HUES48 (cell line): ENCODE results near the gene FZD10.
A peak's percentile ranks its signal among the peaks of the same experiment; 100 is the strongest.

ENCODE experiments used
- H3K27ac ChIP-seq: one replicate; pipeline ENCODE4 v1.7.0; 2013; ENCODE audit warnings: low read depth, low read length, inconsistent platforms
- H3K27me3 ChIP-seq: 2 replicates; pipeline ENCODE4 v1.6.1; 2013; ENCODE audit warnings: mild to moderate bottlenecking, low read length; ENCODE audit not compliant: control insufficient read depth, insufficient read depth
- H3K36me3 ChIP-seq: 2 replicates; pipeline ENCODE4 v1.6.1; 2013; ENCODE audit warnings: low read length; ENCODE audit not compliant: control insufficient read depth, insufficient read depth
- H3K4me1 ChIP-seq: 2 replicates; pipeline ENCODE4 v1.6.1; 2013; ENCODE audit warnings: mild to moderate bottlenecking, low read length; ENCODE audit not compliant: control insufficient read depth, insufficient read depth
- H3K4me3 ChIP-seq: 2 replicates; pipeline ENCODE4 v1.5.1; 2013; ENCODE audit warnings: mild to moderate bottlenecking, low read depth, low read length
- H3K9ac ChIP-seq: 2 replicates; pipeline ENCODE4 v1.6.1; 2013; ENCODE audit warnings: mild to moderate bottlenecking, low read depth, low read length, moderate library complexity
- H3K9me3 ChIP-seq: 2 replicates; pipeline ENCODE4 v1.6.1; 2013; ENCODE audit warnings: low read length; ENCODE audit not compliant: control insufficient read depth, insufficient read depth

Gene FZD10

GRCh38 chr12:130155416-130156073 lies 6.7 kb upstream of the FZD10 start:
- no peak overlapping the region for H3K4me3 ChIP-seq
- no peaks in the 10 kb centered on the region for H3K9me3 ChIP-seq
- H3K36me3 ChIP-seq, result no peaks in the 10 kb centered on the region
- H3K27me3 ChIP-seq, result peaks cover 94% of the 10 kb centered on the region
- H3K4me1 ChIP-seq, result peaks cover 21% of the 10 kb centered on the region
- H3K27ac ChIP-seq, result no peak overlapping the region
- no peak overlapping the region for H3K9ac ChIP-seq

GRCh38 chr12:130156652-130157275 lies 5.5 kb upstream of the FZD10 start:
- Histone ChIP-seq H3K27me3 (peaks cover 93% of the 10 kb centered on the region), H3K9me3 (no peaks in the 10 kb centered on the region), H3K4me3 (no peak overlapping the region), H3K4me1 (peaks cover 21% of the 10 kb centered on the region), H3K9ac (no peak overlapping the region), H3K36me3 (no peaks in the 10 kb centered on the region), H3K27ac (no peak overlapping the region)

- no peak overlapping the region for H3K4me3 ChIP-seq
- H3K27me3 ChIP-seq, result peaks cover 88% of the 10 kb centered on the region
- H3K27ac ChIP-seq, result no peak overlapping the region
- peaks cover 26% of the 10 kb centered on the region for H3K4me1 ChIP-seq
- H3K36me3 ChIP-seq, result no peaks in the 10 kb centered on the region
- no peaks in the 10 kb centered on the region for H3K9me3 ChIP-seq
- H3K9ac ChIP-seq, result no peak overlapping the region
These were observed 4.1 kb upstream of the FZD10 start for GRCh38 chr12:130157998-130158753.

DNA sequence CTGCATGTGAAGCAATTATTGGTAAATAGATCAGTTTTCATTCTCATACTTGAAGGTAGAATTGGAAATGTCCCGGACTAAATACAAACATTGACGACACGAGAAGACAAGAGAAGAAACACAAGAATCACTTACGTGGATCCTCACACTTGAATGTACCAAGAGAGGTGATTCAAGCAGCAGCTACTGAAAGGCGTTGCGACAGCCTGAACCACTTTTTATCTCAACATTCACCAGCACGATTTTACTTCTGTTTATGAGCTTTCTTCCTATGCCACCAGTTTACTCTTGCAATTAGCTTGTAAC lies 3.6 kb upstream of the FZD10 start:
- H3K27ac ChIP-seq, result no peak overlapping the region
- H3K9me3 ChIP-seq, result no peaks in the 10 kb centered on the region
- no peak overlapping the region for H3K4me3 ChIP-seq
- peaks cover 31% of the 10 kb centered on the region for H3K4me1 ChIP-seq
- H3K27me3 ChIP-seq, result peaks cover 92% of the 10 kb centered on the region
- H3K9ac ChIP-seq, result no peak overlapping the region
- no peaks in the 10 kb centered on the region for H3K36me3 ChIP-seq

GRCh38 chr12:130160306-130160705 lies 2.0 kb upstream of the FZD10 start:
- Histone ChIP-seq H3K36me3 (no peaks in the 10 kb centered on the region), H3K27ac (no peak overlapping the region), H3K4me1 (peaks cover 47% of the 10 kb centered on the region), H3K9ac (no peak overlapping the region), H3K27me3 (peaks cover 92% of the 10 kb centered on the region), H3K9me3 (no peaks in the 10 kb centered on the region), H3K4me3 (peak overlapping the region; percentile 54)

- peaks cover 52% of the 10 kb centered on the region for H3K4me1 ChIP-seq
- H3K27me3 ChIP-seq, result peaks cover 92% of the 10 kb centered on the region
- peak overlapping the region; percentile 54 for H3K4me3 ChIP-seq
- no peaks in the 10 kb centered on the region for H3K36me3 ChIP-seq
- H3K9me3 ChIP-seq, result no peaks in the 10 kb centered on the region
- no peak overlapping the region for H3K9ac ChIP-seq
- H3K27ac ChIP-seq, result no peak overlapping the region
These were observed 1.5 kb upstream of the FZD10 start for GRCh38 chr12:130160711-130161231.

- no peaks in the 10 kb centered on the region for H3K9me3 ChIP-seq
- peaks cover 92% of the 10 kb centered on the region for H3K27me3 ChIP-seq
- H3K27ac ChIP-seq, result peak overlapping the region; percentile 33
- H3K9ac ChIP-seq, result no peak overlapping the region
- no peaks in the 10 kb centered on the region for H3K36me3 ChIP-seq
- H3K4me1 ChIP-seq, result peaks cover 59% of the 10 kb centered on the region
- H3K4me3 ChIP-seq, result peak overlapping the region; percentile 54
These were observed 712 bp upstream of the FZD10 start for GRCh38 chr12:130161261-130162243.

DNA sequence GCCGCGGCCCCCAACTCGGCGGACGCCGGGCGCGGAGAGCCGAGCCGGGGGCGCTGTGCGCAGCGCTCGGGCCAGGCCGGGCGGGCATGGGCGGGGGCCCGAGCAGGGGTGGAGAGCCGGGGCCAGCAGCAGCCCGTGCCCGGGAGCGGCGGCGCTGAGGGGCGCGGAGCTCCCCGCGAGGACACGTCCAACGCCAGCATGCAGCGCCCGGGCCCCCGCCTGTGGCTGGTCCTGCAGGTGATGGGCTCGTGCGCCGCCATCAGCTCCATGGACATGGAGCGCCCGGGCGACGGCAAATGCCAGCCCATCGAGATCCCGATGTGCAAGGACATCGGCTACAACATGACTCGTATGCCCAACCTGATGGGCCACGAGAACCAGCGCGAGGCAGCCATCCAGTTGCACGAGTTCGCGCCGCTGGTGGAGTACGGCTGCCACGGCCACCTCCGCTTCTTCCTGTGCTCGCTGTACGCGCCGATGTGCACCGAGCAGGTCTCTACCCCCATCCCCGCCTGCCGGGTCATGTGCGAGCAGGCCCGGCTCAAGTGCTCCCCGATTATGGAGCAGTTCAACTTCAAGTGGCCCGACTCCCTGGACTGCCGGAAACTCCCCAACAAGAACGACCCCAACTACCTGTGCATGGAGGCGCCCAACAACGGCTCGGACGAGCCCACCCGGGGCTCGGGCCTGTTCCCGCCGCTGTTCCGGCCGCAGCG lies 639 bp downstream of the FZD10 start:
- Histone ChIP-seq H3K4me1 (peaks cover 58% of the 10 kb centered on the region), H3K27me3 (peaks cover 93% of the 10 kb centered on the region), H3K36me3 (no peaks in the 10 kb centered on the region), H3K27ac (no peak overlapping the region), H3K4me3 (peak overlapping the region; percentile 54), H3K9ac (no peak overlapping the region), H3K9me3 (no peaks in the 10 kb centered on the region)

- Histone ChIP-seq H3K9me3 (no peaks in the 10 kb centered on the region), H3K4me1 (peaks cover 51% of the 10 kb centered on the region), H3K27me3 (peaks cover 93% of the 10 kb centered on the region), H3K4me3 (0 out of 2 replicates have a peak overlapping the region, but pooled peaks have one; percentile 1), H3K36me3 (no peaks in the 10 kb centered on the region), H3K27ac (no peak overlapping the region), H3K9ac (no peak overlapping the region)
These were observed 1.4 kb downstream of the FZD10 start for GRCh38 chr12:130163461-130164215.
